MM.1S (cell line): ENCODE measurements around the gene MAG.

ENCODE experiments used
- CTCF ChIP-seq: fragments of 300-600 bp; sonication (generic); IDR thresholded peaks from 2 replicates; pipeline ENCODE4 v1.5.1; 2016; ENCODE audit warnings: antibody characterized with exemption, low read length, mixed read lengths
- EZH2 ChIP-seq: fragments of 300-600 bp; sonication (generic); optimal IDR thresholded peaks from 2 replicates; pipeline ENCODE3; 2017; ENCODE audit warnings: low read depth, mild to moderate bottlenecking, antibody characterized with exemption, low read length, mixed read lengths
- EZH2phosphoT487 ChIP-seq: fragments of 300-600 bp; sonication (generic); IDR thresholded peaks from 2 replicates; pipeline ENCODE4 v1.6.1; 2018; ENCODE audit warnings: antibody characterized with exemption, low read length

- TF ChIP-seq CTCF (no peak), EZH2 (no peak), EZH2phosphoT487 (no peak)
Measured at GRCh38 chr19:35309481-35310279, 17.7 kb downstream of the MAG start.
